HepG2 (cell line): ENCODE results near the gene F2RL3. TPM values are rescaled to one million over a fixed set of nuclear protein-coding genes. Genes with fewer than 3 reads are reported as not detected.

ENCODE experiments used
- ATAC-seq: fragments of 200-7000 bp; cut with Tn5 transposase; 3 replicates; pipeline ENCODE4 v1.9.1; 2020; ENCODE audit warnings: mild to moderate bottlenecking, moderate library complexity
- BruUV-seq: library from RNA; stranded (reverse); fragments of 400-500 nt; replicated peaks from 2 replicates; lab custom pipeline; 2021; lab: Mats Ljungman, UMichigan
- CTCF ChIA-PET: fragments of 300-600 bp; formaldehyde crosslinking; extraction: SDS; loops from one replicate; lab custom pipeline; 2021; ENCODE audit warnings: low total read pairs, inconsistent platforms, low intra/inter-chr PET ratio; lab: Yijun Ruan, JAX
- POLR2A ChIA-PET: fragments of 350-600 bp; sonication (Branson Sonifier 250); formaldehyde crosslinking; loops from one replicate; lab custom pipeline; 2020; ENCODE audit warnings: antibody characterized with exemption, inconsistent platforms; lab: Yijun Ruan, JAX
- DNase-seq: peaks from one replicate; pipeline ENCODE4 v3.0.0-alpha.2; 2015; ENCODE audit warnings: low spot score
- FAIRE-seq: peaks from 3 replicates; lab custom pipeline; 2011; peaks lifted over from hg19 to GRCh38; lab: Jason Lieb, UNC
- H2AFZ ChIP-seq: one replicate; pipeline ENCODE4 v1.6.1; 2011; ENCODE audit warnings: low read length, inconsistent platforms
- H3K27ac ChIP-seq: fragments of 300-600 bp; 3 replicates; pipeline ENCODE4 v1.8.0; 2011; ENCODE audit warnings: mixed run types, mild to moderate bottlenecking, mixed read lengths, low read length, inconsistent platforms; ENCODE audit not compliant: insufficient read depth; ENCODE audit errors: extremely low read length
- H3K27me3 ChIP-seq, 2 experiments: fragments of 200-600 bp in 1 of 2; 2 replicates in 1 of 2; 3 replicates in 1 of 2; pipeline versions ENCODE4 v1.6.0 to v1.8.0; 2011; ENCODE audit warnings: low read length in 2 of 2, mild to moderate bottlenecking in 2 of 2, moderate library complexity in 2 of 2, inconsistent platforms in 1 of 2; ENCODE audit not compliant: insufficient read depth in 2 of 2, control insufficient read depth in 1 of 2
- H3K36me3 ChIP-seq, 2 experiments: fragments of 200-600 bp in 1 of 2; replicated peaks in 1 of 2; 2 replicates in 1 of 2; 3 replicates in 1 of 2; pipeline versions ENCODE4 v1.5.1 to v1.8.0; 2011; ENCODE audit warnings: low read length in 2 of 2, inconsistent platforms in 1 of 2; ENCODE audit not compliant: insufficient read depth in 2 of 2, control insufficient read depth in 1 of 2
- H3K4me1 ChIP-seq: 2 replicates; pipeline ENCODE4 v1.5.1; 2012; ENCODE audit warnings: low read length, inconsistent platforms; ENCODE audit not compliant: insufficient read depth
- H3K4me2 ChIP-seq: 2 replicates; pipeline ENCODE4 v1.6.0; 2011; ENCODE audit warnings: low read depth, low read length, inconsistent platforms
- H3K4me3 ChIP-seq, 3 experiments: fragments of 200-600 bp in 1 of 3; sonication (generic), shearing (Covaris generic) in 1 of 3; replicated peaks in 1 of 3; 2 replicates each; pipeline ENCODE4 v1.5.1; 2011 to 2016; ENCODE audit warnings: low read length in 3 of 3, inconsistent platforms in 2 of 3, low read depth in 2 of 3, mild to moderate bottlenecking in 2 of 3, control low read depth in 1 of 3, mixed read lengths in 1 of 3; ENCODE audit not compliant: insufficient read depth in 1 of 3
- H3K79me2 ChIP-seq: one replicate; pipeline ENCODE4 v1.6.1; 2011; ENCODE audit warnings: low read length, inconsistent platforms; ENCODE audit not compliant: insufficient read depth
- H3K9ac ChIP-seq: 2 replicates; pipeline ENCODE4 v1.6.0; 2011; ENCODE audit warnings: mild to moderate bottlenecking, low read depth, low read length, inconsistent platforms; ENCODE audit not compliant: insufficient read depth
- H3K9me3 ChIP-seq: 2 replicates; pipeline ENCODE4 v1.5.1; 2012; ENCODE audit warnings: mild to moderate bottlenecking, low read length
- H4K20me1 ChIP-seq: 2 replicates; pipeline ENCODE4 v1.6.0; 2011; ENCODE audit warnings: inconsistent platforms, mild to moderate bottlenecking, low read length, moderate library complexity; ENCODE audit not compliant: insufficient read depth
- GMEB1 ChIP-seq: sonication (generic); formaldehyde crosslinking; IDR thresholded peaks from 2 replicates; pipeline ENCODE4 v1.5.1; 2020; ENCODE audit warnings: missing genetic modification reagents, mild to moderate bottlenecking, borderline replicate concordance
- MEIS1 ChIP-seq: sonication (generic); formaldehyde crosslinking; IDR thresholded peaks from 2 replicates; pipeline ENCODE4 v1.9.0; 2021; ENCODE audit warnings: mild to moderate bottlenecking, missing genetic modification reagents, moderate library complexity, borderline replicate concordance
- MTERF4 ChIP-seq: sonication (generic); formaldehyde crosslinking; IDR thresholded peaks from 2 replicates; pipeline ENCODE4 v1.8.0; 2023; ENCODE audit warnings: mild to moderate bottlenecking, missing genetic modification reagents
- MTF1 ChIP-seq: sonication (generic); formaldehyde crosslinking; IDR thresholded peaks from 2 replicates; pipeline ENCODE4 v1.5.0; 2020; ENCODE audit warnings: missing genetic modification reagents
- POLR2AphosphoS5 ChIP-seq: IDR thresholded peaks from 2 replicates; pipeline ENCODE4 v1.6.1; 2012; ENCODE audit warnings: low read depth, low read length
- RERE ChIP-seq: IDR thresholded peaks from 2 replicates; pipeline ENCODE4 v1.6.1; 2016; ENCODE audit warnings: low read depth, missing genetic modification reagents, missing compliant biosample characterization
- TCF7 ChIP-seq: sonication (generic); IDR thresholded peaks from 2 replicates; pipeline ENCODE4 v1.6.1; 2016; ENCODE audit warnings: antibody characterized with exemption, low read depth
- TCF7L2 ChIP-seq: IDR thresholded peaks from 2 replicates; pipeline ENCODE4 v1.6.1; 2011; ENCODE audit warnings: mild to moderate bottlenecking, low read depth, low read length, moderate library complexity
- ZFAT ChIP-seq: sonication (generic); formaldehyde crosslinking; conservative IDR thresholded peaks from 2 replicates; pipeline ENCODE4 v1.8.1; 2023; ENCODE audit warnings: missing genetic modification reagents, inconsistent platforms
- ZNF501 ChIP-seq: sonication (generic); formaldehyde crosslinking; IDR thresholded peaks from 2 replicates; pipeline ENCODE4 v1.5.1; 2020; ENCODE audit warnings: mild to moderate bottlenecking, moderate library complexity, missing genetic modification reagents
- ZNF598 ChIP-seq: sonication (generic); formaldehyde crosslinking; IDR thresholded peaks from 2 replicates; pipeline ENCODE4 v1.5.1; 2020; ENCODE audit warnings: mild to moderate bottlenecking, missing genetic modification reagents, borderline replicate concordance
- ZNF629 ChIP-seq: sonication (generic); formaldehyde crosslinking; conservative IDR thresholded peaks from 2 replicates; pipeline ENCODE4 v1.5.0; 2020; ENCODE audit warnings: missing genetic modification reagents
- ZNF691 ChIP-seq: sonication (generic); formaldehyde crosslinking; IDR thresholded peaks from 2 replicates; pipeline ENCODE4 v1.4.0; 2020; ENCODE audit warnings: missing genetic modification reagents, low read depth, mild to moderate bottlenecking, borderline replicate concordance
- WGBS: methylation state at CpG from one replicate; pipeline ENCODE4 v1.1.6; 2017; ENCODE audit warnings: low lambda C conversion rate; 5-methylcytosine and 5-hydroxymethylcytosine counted together
- in situ Hi-C: cut with HindIII; loops from 2 replicates; pipeline ENCODE4 v1.10.0; 2017; ENCODE audit warnings: low pct_unique_long_range_greater_than_20kb; ENCODE audit not compliant: extremely low pct_ligation_motif_present
- intact Hi-C: fragments of 100-400 bp; cut with micrococcal nuclease; formaldehyde crosslinking; loops from one replicate; pipeline ENCODE4 v1.10.0; 2022; ENCODE audit not compliant: unreplicated experiment
- polyA plus RNA-seq, 8 experiments: library from polyadenylated mRNA; depleted of rRNA in 3 of 8; stranded (reverse) in 7 of 8; unstranded in 1 of 8; fragments of >200 nt; fragmentation: Illumina TruSeq in 4 of 8; extraction: Trizol in 4 of 8; gene quantifications; 2 replicates each; pipeline versions ENCODE4 v1.2.1 to v1.2.3, GENCODE V29; 2011 to 2016; ENCODE audit warnings: low read depth in 4 of 8, missing spikeins in 1 of 8, mixed read lengths in 1 of 8; ENCODE audit not compliant: insufficient read depth in 1 of 8
- total RNA-seq, 5 experiments: library from RNA; depleted of rRNA; stranded (reverse); fragments of >200 nt; fragmentation: Illumina TruSeq; extraction: Trizol; gene quantifications; 2 replicates each; pipeline ENCODE4 v1.2.3, GENCODE V29; 2016; ENCODE audit warnings: low read depth in 1 of 5

F2RL3 gene
- total and polyA plus RNA-seq, 2 of the 13 experiments (the other 11 are each of a cell fraction or from before 2014, with no cell fraction given), result not detected

- intact Hi-C loops (no loop called here), in situ Hi-C loops (no loop called here)
- no CpG with 5 or more reads among the region's 11 CpGs for WGBS
- H3K9ac ChIP-seq, result no peak overlapping the region
- no peak overlapping the region for H3K27ac ChIP-seq
- DNase-seq (no peak), ATAC-seq (no peak), FAIRE-seq (no peak)
- no peaks in the 10 kb centered on the region for H4K20me1 ChIP-seq
- no peak for TF ChIP-seq POLR2AphosphoS5
- TF ChIP-seq ZNF629 (CRISPR knock-in tag), result no peak
- TF ChIP-seq ZNF598 (CRISPR knock-in tag), result no peak
- no peak for TF ChIP-seq MTERF4 (CRISPR knock-in tag)
- no peak for TF ChIP-seq ZFAT
- TF ChIP-seq MEIS1 (CRISPR knock-in tag), result no peak
- TF ChIP-seq ZNF691, result no peak
- TF ChIP-seq TCF7L2, result no peak
- no peak for TF ChIP-seq TCF7
- TF ChIP-seq MTF1, result no peak
- TF ChIP-seq RERE (CRISPR knock-in tag), result no peak
- no peak for TF ChIP-seq ZNF501 (CRISPR knock-in tag)
- no peak for TF ChIP-seq GMEB1 (CRISPR knock-in tag)
- ChIA-PET CTCF (no interaction called here), POLR2A (no interaction called here)
- no peak overlapping the region for H3K4me2 ChIP-seq
- BruUV-seq, result no TSS peak
- H3K4me3 ChIP-seq, result no peak overlapping the region
- no peak overlapping the region for H2AFZ ChIP-seq
- H3K27me3 ChIP-seq, result no peaks in the 10 kb centered on the region; a peak in 1 of 5 replicates
- H3K9me3 ChIP-seq, result peaks cover 17% of the 10 kb centered on the region
- H3K79me2 ChIP-seq, result no peaks in the 10 kb centered on the region
- no peaks in the 10 kb centered on the region for H3K36me3 ChIP-seq
- no peaks in the 10 kb centered on the region for H3K4me1 ChIP-seq
Measured at GRCh38 chr19:16914421-16914820, 25.6 kb downstream of the F2RL3 start.
